Measurements from ENCODE around the gene FUZ.

DNA sequence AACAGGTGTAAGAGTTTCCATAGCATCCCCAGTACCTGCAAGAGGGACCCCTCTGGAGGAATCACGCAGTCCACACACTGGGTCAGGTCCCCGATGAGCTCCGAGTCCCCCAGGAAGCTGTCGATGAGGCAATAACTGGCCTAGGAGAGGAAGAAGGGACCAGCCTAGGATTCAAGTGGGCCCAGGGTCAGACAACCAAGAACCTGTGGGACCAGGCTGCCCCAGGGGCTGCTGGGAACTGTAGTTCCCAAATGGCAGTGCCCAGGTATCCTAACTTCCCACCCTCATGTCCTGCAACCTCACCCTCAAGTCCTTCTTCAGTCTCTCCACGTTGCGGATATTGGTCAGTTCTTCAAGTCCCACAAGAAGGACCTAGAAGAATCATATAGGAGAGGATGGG lies 1.8 kb downstream of the FUZ start:
- TF ChIP-seq, protein P1, sequence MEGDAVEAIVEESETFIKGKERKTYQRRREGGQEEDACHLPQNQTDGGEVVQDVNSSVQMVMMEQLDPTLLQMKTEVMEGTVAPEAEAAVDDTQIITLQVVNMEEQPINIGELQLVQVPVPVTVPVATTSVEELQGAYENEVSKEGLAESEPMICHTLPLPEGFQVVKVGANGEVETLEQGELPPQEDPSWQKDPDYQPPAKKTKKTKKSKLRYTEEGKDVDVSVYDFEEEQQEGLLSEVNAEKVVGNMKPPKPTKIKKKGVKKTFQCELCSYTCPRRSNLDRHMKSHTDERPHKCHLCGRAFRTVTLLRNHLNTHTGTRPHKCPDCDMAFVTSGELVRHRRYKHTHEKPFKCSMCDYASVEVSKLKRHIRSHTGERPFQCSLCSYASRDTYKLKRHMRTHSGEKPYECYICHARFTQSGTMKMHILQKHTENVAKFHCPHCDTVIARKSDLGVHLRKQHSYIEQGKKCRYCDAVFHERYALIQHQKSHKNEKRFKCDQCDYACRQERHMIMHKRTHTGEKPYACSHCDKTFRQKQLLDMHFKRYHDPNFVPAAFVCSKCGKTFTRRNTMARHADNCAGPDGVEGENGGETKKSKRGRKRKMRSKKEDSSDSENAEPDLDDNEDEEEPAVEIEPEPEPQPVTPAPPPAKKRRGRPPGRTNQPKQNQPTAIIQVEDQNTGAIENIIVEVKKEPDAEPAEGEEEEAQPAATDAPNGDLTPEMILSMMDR (IDR thresholded peaks at IDR 0.05): no peak
- TF ChIP-seq POLR2A (IDR thresholded peaks at IDR 0.05): no peak
